CD14-positive monocyte (primary cell): ENCODE measurements around the gene PTCD2. TPM values are rescaled to one million over a fixed set of nuclear protein-coding genes. Genes with fewer than 3 reads are reported as not detected.
A peak's percentile ranks its signal among the peaks of the same experiment; 100 is the strongest.

Experiments used
- DNase-seq, 3 donors: peaks; one replicate each; pipeline ENCODE4 v3.0.0-alpha.2; 2011 to 2022
- H2AFZ ChIP-seq: 2 replicates; pipeline ENCODE4 v1.6.0; 2012; ENCODE audit warnings: mild to moderate bottlenecking, low read depth, low read length, inconsistent platforms; ENCODE audit not compliant: insufficient read depth, poor library complexity, severe bottlenecking
- H3K27ac ChIP-seq, 2 donors: 1 replicate in 1 of 2; 2 replicates in 1 of 2; pipeline ENCODE4 v1.5.1; 2012 to 2013; ENCODE audit warnings: low read length in 2 of 2, control low read depth in 1 of 2, inconsistent platforms in 1 of 2, low read depth in 1 of 2, mild to moderate bottlenecking in 1 of 2
- H3K27me3 ChIP-seq, 2 donors: one replicate each; pipeline versions ENCODE4 v1.6.0 to v1.6.1; 2011 to 2013; ENCODE audit warnings: low read length in 2 of 2; ENCODE audit not compliant: control insufficient read depth in 2 of 2, insufficient read depth in 2 of 2
- H3K36me3 ChIP-seq, 2 donors: replicated peaks in 1 of 2; 1 replicate in 1 of 2; 2 replicates in 1 of 2; pipeline versions ENCODE4 v1.5.1 to v1.6.1; 2012 to 2013; ENCODE audit warnings: low read length in 2 of 2, control low read depth in 1 of 2, inconsistent platforms in 1 of 2, mild to moderate bottlenecking in 1 of 2; ENCODE audit not compliant: insufficient read depth in 2 of 2, control insufficient read depth in 1 of 2
- H3K4me1 ChIP-seq, 2 donors: 1 replicate in 1 of 2; 2 replicates in 1 of 2; pipeline versions ENCODE4 v1.5.1 to v1.6.1; 2012 to 2013; ENCODE audit warnings: low read length in 2 of 2, control low read depth in 1 of 2, inconsistent platforms in 1 of 2, mild to moderate bottlenecking in 1 of 2, moderate library complexity in 1 of 2; ENCODE audit not compliant: insufficient read depth in 2 of 2, control insufficient read depth in 1 of 2
- H3K4me2 ChIP-seq: replicated peaks from 2 replicates; pipeline ENCODE3; 2012; ENCODE audit warnings: low read length, moderate library complexity, mild to moderate bottlenecking; ENCODE audit not compliant: poor library complexity, severe bottlenecking; ENCODE audit errors: extremely low read depth
- H3K4me3 ChIP-seq, 3 experiments: fragments of 200-600 bp in 1 of 3; sonication (generic) in 1 of 3; replicated peaks in 1 of 3; 1 replicate in 2 of 3; 2 replicates in 1 of 3; pipeline ENCODE4 v1.5.1; 2011 to 2013; ENCODE audit warnings: low read length in 3 of 3, mild to moderate bottlenecking in 3 of 3, control low read depth in 2 of 3, low read depth in 2 of 3, inconsistent platforms in 1 of 3, moderate library complexity in 1 of 3
- H3K79me2 ChIP-seq: 2 replicates; pipeline ENCODE4 v1.6.0; 2012; ENCODE audit warnings: mild to moderate bottlenecking, control low read depth, inconsistent platforms, low read length, moderate library complexity; ENCODE audit not compliant: insufficient read depth
- H3K9ac ChIP-seq: 2 replicates; pipeline ENCODE4 v1.6.0; 2017; ENCODE audit warnings: low read length, mild to moderate bottlenecking; ENCODE audit not compliant: insufficient read depth, poor library complexity, severe bottlenecking
- H3K9me3 ChIP-seq, 2 donors: replicated peaks in 1 of 2; 1 replicate in 1 of 2; 2 replicates in 1 of 2; pipeline versions ENCODE4 v1.5.1 to v1.6.1; 2012 to 2013; ENCODE audit warnings: low read length in 2 of 2, control low read depth in 1 of 2; ENCODE audit not compliant: control insufficient read depth in 1 of 2, insufficient read depth in 1 of 2
- H4K20me1 ChIP-seq: 2 replicates; pipeline ENCODE4 v1.6.0; 2012; ENCODE audit warnings: mild to moderate bottlenecking, low read length, control low read depth, moderate library complexity; ENCODE audit not compliant: insufficient read depth
- H3K27ac Mint-ChIP-seq, 7 donors: one replicate each; pipeline ENCODE4 v1.8.0; 2020; ENCODE audit warnings: mild to moderate bottlenecking in 7 of 7, mixed read lengths in 7 of 7, moderate library complexity in 6 of 7, inconsistent platforms in 2 of 7
- H3K27me3 Mint-ChIP-seq, 3 donors: one replicate each; pipeline ENCODE4 v1.8.0; 2021 to 2022; ENCODE audit warnings: low read depth in 3 of 3, mild to moderate bottlenecking in 3 of 3, mixed read lengths in 3 of 3, moderate library complexity in 3 of 3, inconsistent platforms in 1 of 3
- H3K36me3 Mint-ChIP-seq, 2 donors: one replicate each; pipeline ENCODE4 v1.8.0; 2020; ENCODE audit warnings: mixed read lengths in 2 of 2, inconsistent platforms in 1 of 2, mild to moderate bottlenecking in 1 of 2
- H3K4me1 Mint-ChIP-seq: one replicate; pipeline ENCODE4 v1.8.0; 2020; ENCODE audit warnings: mild to moderate bottlenecking, mixed read lengths
- H3K4me3 Mint-ChIP-seq, 2 donors: one replicate each; pipeline ENCODE4 v1.8.0; 2020; ENCODE audit warnings: mild to moderate bottlenecking in 2 of 2, mixed read lengths in 2 of 2, moderate library complexity in 1 of 2
- H3K9me3 Mint-ChIP-seq, 7 donors: one replicate each; pipeline ENCODE4 v1.8.0; 2020 to 2022; ENCODE audit warnings: mixed read lengths in 7 of 7, mild to moderate bottlenecking in 6 of 7, moderate library complexity in 6 of 7, inconsistent platforms in 2 of 7
- WGBS: methylation state at CpG from one replicate; pipeline ENCODE4 v1.1.5; 2013; ENCODE audit warnings: missing lambda C conversion rate; ENCODE audit not compliant: insufficient coverage; 5-methylcytosine and 5-hydroxymethylcytosine counted together
- intact Hi-C, 2 donors: fragments of 100-400 bp; cut with micrococcal nuclease; formaldehyde crosslinking; loops; one replicate each; pipeline versions ENCODE4 v1.15.0 to v1.15.1; 2023
- polyA plus RNA-seq, 3 donors: library from polyadenylated mRNA; depleted of rRNA in 1 of 3; unstranded in 2 of 3; stranded (reverse) in 1 of 3; fragments of 300-500 nt in 2 of 3; fragments of >200 nt in 1 of 3; fragmentation: Illumina TruSeq in 2 of 3; gene quantifications; 1 replicate in 2 of 3; 2 replicates in 1 of 3; pipeline ENCODE4 v1.2.3, GENCODE V29; 2012 to 2021
- TF ChIP-seq, protein P1 (sequence below): fragments of 200-600 bp; IDR thresholded peaks from one replicate; pipeline ENCODE4 v1.8.0; 2022; ENCODE audit warnings: antibody characterized with exemption, mild to moderate bottlenecking

PTCD2 gene
- polyA plus RNA-seq, 3 donors, result 1.6 to 2.2 (median 1.8) TPM

DNA sequence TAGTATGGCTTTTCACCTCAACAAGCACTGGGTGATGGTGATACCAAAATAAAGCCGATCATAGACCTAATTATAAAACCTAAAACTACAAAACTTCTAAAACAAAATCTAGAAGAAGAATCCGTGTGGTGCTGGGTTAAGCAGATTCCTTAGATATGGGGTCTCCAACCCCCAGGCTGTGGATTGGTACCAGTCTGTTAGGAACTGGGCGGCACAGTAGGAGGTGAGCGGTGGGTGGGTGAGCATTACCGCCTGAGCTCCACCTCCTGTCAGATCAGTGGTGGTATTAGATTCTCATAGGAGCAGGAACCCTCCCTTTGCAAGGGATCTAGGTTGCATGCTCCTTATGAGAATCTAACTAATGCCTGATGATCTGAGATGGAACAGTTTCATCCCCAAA is 33.4 kb upstream of the PTCD2 start:
- Histone ChIP-seq H3K4me2 (no peak overlapping the region), H2AFZ (no peak overlapping the region), H3K79me2 (no peaks in the 10 kb centered on the region), H3K9ac (no peak overlapping the region), H3K9me3 (no peaks in the 10 kb centered on the region), H3K4me1 (peaks cover 4 to 10% of the 10 kb centered on the region in 2 donors), H3K27me3 (no peaks in the 10 kb centered on the region), H3K27ac (no peak overlapping the region), H3K36me3 (peaks cover 19 to 54% of the 10 kb centered on the region in 2 donors), H3K4me3 (no peak overlapping the region), H4K20me1 (no peaks in the 10 kb centered on the region)
- intact Hi-C loops, result no loop called here
- H3K9me3 Mint-ChIP-seq, result no peaks in the 10 kb centered on the region
- WGBS, result no CpG with 5 or more reads among the region's 5 CpGs
- H3K27ac Mint-ChIP-seq, result no peak overlapping the region
- H3K4me3 Mint-ChIP-seq, result no peak overlapping the region
- peaks cover 13% of the 10 kb centered on the region for H3K4me1 Mint-ChIP-seq
- DNase-seq, result no peak
- H3K36me3 Mint-ChIP-seq, result peaks cover 40 to 49% of the 10 kb centered on the region in 2 donors
- TF ChIP-seq, protein P1, sequence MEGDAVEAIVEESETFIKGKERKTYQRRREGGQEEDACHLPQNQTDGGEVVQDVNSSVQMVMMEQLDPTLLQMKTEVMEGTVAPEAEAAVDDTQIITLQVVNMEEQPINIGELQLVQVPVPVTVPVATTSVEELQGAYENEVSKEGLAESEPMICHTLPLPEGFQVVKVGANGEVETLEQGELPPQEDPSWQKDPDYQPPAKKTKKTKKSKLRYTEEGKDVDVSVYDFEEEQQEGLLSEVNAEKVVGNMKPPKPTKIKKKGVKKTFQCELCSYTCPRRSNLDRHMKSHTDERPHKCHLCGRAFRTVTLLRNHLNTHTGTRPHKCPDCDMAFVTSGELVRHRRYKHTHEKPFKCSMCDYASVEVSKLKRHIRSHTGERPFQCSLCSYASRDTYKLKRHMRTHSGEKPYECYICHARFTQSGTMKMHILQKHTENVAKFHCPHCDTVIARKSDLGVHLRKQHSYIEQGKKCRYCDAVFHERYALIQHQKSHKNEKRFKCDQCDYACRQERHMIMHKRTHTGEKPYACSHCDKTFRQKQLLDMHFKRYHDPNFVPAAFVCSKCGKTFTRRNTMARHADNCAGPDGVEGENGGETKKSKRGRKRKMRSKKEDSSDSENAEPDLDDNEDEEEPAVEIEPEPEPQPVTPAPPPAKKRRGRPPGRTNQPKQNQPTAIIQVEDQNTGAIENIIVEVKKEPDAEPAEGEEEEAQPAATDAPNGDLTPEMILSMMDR, result no peak
- H3K27me3 Mint-ChIP-seq, result peaks cover 0 to 1% (median 0%) of the 10 kb centered on the region in 3 donors

DNA sequence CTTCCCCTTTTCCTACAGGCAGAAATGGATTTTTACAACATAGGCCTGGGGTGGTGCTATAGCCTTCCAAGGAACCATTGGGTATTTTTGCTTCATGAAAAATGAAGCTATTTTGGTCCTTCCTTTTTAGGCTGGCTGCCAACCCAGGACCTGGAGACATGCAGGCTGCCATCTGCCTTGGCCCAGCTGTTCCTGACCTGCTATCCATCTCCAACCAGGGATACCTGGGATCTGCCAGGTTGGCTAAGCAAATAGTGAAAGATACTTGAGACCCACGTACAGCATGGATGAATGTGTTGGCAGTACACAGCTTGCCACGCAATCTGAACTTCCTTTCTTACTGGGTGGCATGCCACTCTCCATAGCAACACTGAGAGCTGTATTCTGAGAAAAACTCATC is 31.2 kb upstream of the PTCD2 start:
- H3K4me1 Mint-ChIP-seq, result peaks cover 18% of the 10 kb centered on the region
- H3K9ac ChIP-seq, result no peak overlapping the region

More for the DNA sequence above, 31.2 kb upstream of the PTCD2 start:
- peaks cover 0 to 1% (median 0%) of the 10 kb centered on the region in 3 donors for H3K27me3 Mint-ChIP-seq
- Histone ChIP-seq H2AFZ (no peak overlapping the region), H3K79me2 (no peaks in the 10 kb centered on the region), H3K4me2 (no peak overlapping the region), H3K27ac (no peak overlapping the region), H3K4me1 (peaks cover 4 to 10% of the 10 kb centered on the region in 2 donors), H3K36me3 (peaks cover 17 to 61% of the 10 kb centered on the region in 2 donors), H3K4me3 (no peak overlapping the region), H3K27me3 (no peaks in the 10 kb centered on the region), H3K9me3 (no peaks in the 10 kb centered on the region), H4K20me1 (no peaks in the 10 kb centered on the region)
- DNase-seq, result no peak
- H3K4me3 Mint-ChIP-seq, result no peak overlapping the region
- no peaks in the 10 kb centered on the region for H3K9me3 Mint-ChIP-seq
- intact Hi-C loops, result no loop called here
- peaks cover 39 to 51% of the 10 kb centered on the region in 2 donors for H3K36me3 Mint-ChIP-seq
- H3K27ac Mint-ChIP-seq, result peak overlapping the region in 1 of 7 donors; percentile 3
- WGBS, result 94% methylated on average over 2 of the region's 2 CpGs
- TF ChIP-seq, protein P1, result no peak
